HG03025 (cell line): ENCODE results near the gene NF2.

Source experiments
- ATAC-seq: cut with Tn5 transposase; IDR thresholded peaks from one replicate; pipeline ENCODE4 v1.9.1; 2021; ENCODE audit warnings: mild to moderate bottlenecking, moderate library complexity; ENCODE audit not compliant: unreplicated experiment, low FRiP score

Gene NF2

GRCh38 chr22:29717789-29718188, 114.4 kb downstream of the NF2 start:
- ATAC-seq: no peak

DNA sequence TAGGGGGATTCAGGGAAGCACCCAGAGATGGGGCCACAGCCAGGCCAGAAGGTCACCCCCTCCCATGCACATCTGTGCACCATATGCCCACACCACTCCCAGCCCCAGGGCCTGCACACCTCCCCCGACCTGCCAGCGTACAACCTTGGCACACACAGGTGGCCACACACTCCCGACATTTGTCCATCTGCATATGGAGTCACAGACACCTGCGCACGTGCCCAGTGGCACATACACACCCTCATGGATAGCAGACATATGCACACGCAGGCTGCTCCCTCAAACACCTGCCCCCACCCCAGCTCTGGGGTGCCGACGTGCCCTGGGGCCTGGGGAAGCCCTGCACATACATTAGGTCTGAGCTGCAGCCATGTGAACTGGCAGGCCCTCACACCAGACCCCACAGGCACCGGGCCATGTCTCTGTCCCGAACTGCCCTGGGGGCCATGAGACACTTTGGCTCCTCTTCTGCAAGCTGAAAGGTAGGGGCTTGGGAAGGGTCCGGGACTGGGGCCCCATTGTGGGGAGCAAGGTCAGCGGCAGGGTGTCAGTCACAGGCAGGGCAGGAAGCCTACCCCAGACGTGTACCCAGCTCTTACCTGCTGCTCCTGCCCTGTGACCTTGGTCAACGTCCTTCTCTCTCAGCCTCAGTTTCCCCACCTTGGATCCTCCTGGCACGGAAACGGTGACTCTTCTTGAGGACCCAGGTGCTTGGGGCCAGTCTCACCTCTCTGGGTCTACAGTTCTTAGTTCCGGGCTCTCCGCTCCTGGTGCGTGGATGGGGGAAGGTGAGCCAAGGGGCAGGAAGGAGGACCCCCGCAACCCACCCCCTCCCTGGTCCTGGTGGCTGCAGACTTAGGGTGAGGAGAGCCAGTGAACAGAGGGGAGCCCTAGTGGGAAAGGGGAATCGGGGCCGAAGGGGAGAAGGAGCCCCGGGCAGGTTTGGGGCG, 115.8 kb downstream of the NF2 start:
- ATAC-seq: no peak

- ATAC-seq: no peak
Observed at GRCh38 chr22:29719899-29720645, 116.6 kb downstream of the NF2 start, which contains the start of gene CABP7. CABP7 (plus strand) TSS chr22:29720003; CDS start chr22:29720425, 422 bp downstream.

DNA sequence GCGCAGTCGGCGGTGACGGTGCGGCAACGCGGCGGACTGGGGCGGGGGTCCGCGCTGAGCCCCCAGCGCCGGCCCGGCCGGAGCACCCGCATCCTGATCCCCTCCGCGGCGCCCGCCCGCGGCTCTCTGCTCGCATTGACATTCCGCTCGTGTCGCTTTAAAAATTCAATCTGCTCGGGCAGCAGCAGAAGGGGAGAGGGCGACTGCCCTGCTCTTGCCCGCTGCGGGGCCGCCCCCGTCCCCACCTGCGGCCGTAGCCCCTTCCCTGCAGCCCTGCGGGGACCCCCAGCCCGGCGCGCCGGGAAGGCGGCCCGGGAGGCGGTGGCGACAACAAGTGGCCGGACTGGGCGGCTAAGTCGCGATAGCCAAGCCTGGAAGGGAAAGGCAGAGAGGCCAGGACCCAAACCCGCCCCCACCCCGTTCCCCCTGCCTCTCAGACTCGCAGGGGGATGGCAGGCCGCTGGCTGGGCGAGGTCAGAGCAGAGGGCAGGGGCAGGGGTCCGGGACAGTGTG, 117.4 kb downstream of the NF2 start:
- ATAC-seq: no peak

- ATAC-seq: no peak
Observed at GRCh38 chr22:29722151-29722550, 118.7 kb downstream of the NF2 start.

- no peak for ATAC-seq
Observed at GRCh38 chr22:29722587-29722986, 119.2 kb downstream of the NF2 start.

DNA sequence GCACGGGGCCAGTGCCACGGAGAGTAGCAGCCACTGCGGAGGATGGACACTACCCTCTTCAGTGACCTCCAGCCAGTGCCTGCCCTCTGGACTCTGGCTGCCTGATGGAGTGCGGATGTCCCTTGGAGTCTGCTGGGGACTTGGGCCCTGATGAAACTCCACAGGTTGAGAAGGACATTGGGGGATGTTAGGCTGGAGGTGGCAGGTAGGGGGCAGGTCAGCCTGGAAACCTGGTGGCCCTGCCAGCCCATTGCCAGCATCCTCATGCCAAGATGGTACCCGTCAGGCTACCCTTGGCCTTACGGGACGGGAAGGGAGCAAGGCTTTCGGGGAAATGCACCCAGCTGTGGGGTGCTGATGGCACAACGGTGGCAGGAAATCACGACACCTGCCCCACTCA, 120.3 kb downstream of the NF2 start:
- no peak for ATAC-seq

DNA sequence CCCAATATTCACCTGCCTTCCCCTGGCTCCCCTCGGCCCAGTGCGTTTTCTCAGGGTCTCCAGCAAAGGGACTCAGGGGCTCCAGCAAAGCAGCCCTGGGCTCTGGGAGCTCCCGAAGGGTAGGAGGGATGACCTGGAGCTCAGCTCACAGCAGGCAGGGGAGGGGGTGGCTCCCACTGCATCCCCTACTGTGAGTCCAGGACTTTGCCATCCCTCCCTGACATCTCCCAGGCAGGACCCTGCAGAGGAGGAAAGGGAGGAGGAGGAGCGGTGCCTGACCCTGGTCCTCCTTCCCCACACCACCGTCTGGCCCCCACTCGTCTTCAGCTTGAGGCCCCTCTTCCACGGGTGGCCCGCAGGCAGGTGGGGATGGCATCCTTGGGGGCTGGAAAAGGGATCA, 121.4 kb downstream of the NF2 start:
- ATAC-seq: no peak

DNA sequence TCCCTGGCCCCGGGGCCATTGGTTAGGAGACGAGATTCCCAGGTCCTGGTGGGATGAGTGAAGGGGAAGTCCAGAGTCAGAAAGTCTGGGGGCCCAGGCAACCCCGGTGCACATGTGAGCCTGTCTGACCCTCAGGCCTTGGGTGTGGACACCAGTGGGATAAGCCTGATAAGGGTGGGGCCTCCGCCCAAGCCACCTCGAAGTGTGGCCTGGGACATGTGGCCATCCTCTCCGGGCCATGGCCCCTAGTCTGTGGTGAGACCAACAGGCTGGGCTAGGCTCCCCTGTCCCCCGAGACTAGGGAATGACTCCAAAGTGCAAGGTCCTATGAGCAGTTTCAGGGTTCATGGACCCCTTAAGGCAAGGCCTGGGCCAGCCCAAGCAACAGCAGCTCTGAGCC, 122.7 kb downstream of the NF2 start:
- no peak for ATAC-seq

DNA sequence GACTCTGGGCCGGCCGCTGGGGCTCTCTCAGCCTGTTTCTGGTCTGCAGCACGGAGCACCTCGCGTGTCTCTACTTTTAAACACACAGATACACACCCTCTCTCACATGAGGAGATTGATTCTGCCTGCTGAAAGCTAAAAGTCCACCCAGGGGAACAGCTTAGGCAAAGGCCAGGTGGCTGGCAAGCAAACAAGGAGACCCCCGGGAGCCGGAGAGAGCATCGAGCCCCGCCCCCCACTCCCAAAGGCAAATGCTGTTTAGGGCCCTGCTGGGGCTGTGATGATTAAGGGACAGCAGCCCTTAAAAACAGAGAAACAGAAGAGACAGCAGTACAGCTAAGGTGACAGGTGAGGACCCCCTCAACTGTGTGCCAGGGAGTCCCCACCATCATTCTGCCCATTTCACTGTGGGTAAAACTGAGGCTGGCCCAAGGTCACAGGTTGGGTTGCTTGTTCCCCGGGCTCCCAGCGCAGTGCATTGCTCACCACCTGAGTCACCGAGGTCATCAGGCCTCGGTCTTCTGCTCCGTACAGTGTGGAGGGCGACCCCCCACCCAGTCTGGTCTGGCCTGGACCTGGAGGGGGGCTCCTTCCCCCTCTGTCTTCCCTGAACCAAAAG, 123.2 kb downstream of the NF2 start:
- ATAC-seq: no peak

GRCh38 chr22:29727131-29727523, 123.7 kb downstream of the NF2 start:
- ATAC-seq: no peak

GRCh38 chr22:29729161-29729560, 125.7 kb downstream of the NF2 start:
- ATAC-seq: no peak

GRCh38 chr22:29731058-29731850, 127.8 kb downstream of the NF2 start:
- ATAC-seq: no peak

GRCh38 chr22:29732883-29733282, 129.4 kb downstream of the NF2 start:
- no peak for ATAC-seq

DNA sequence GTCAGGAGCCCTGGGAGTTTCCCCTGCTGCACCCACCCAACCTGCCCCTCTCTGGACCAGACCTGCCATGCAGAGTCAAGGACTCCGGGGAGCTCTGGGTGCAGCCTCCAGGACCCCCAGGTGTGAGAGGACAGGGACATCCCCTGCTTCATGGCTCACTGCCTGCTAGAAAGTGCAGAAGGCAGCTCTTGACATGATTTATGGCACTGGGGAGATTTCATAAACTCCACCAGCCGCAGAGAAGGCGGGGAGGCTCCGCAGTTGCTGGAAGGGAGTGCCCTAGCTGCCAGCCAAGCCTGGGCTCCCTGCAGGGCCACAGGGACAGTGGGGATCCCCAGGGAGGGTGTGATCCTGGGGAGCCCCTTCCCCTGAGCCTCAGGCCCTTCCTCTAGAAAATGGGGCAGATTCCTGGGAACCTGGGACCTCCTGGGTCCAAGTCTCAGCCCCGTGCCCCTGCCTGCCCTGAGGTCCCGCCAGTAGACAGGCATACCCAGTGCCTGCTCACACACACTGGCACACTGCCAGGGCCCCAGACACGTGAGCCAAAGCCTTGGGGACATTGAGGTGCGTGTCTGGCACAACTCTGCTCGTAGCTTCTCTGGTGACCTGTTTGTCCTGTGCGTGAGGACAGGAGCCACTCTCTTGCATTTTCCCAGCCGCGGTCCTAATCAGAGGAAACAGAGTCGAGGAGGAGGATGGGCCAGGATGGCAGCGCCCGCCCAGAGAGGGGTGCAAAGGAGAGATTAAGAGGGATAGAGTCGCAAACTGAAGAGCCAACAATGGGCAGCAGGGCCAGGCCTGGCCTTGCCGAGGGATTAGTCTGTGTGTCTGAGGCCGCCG, 130.1 kb downstream of the NF2 start:
- no peak for ATAC-seq

DNA sequence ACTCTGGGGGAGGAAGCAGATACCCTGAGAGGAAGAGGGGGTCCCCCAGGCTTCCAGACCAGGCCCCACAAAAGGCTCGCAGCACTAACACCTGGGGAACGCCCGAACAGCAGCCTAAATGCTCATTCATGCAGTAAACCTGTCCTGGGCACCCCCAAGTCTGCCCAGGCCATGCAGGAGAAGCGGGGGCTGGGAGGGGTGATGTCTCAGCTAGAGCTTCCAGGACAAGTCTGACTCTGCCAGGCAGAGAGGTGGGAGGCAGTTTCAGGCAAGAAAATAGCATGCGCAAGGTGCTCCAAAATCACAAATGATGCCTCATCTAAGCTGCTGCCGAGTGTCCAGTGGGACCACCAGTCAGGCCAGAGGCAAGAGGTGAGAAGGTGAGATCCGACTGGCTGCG, 131.0 kb downstream of the NF2 start:
- no peak for ATAC-seq

DNA sequence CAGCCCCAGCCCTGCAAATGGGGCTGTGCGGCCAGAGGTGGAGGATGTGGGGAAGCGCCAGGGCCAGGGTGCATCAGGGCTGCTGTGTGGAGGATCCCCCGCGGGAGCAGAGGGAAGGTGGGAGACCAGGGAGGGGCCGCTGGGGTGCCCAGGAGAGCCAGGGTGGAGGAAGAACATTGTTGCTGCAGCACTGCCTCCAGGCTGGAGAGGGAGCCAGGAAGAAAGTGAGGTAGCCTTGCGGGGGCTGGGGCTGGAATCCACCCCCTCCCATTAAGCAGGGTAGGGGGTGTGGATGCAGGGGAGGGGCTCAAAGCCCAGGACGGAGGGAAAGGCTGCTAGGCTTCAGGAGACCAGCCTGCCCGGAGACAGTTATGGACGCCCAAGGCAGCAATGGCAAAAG, 131.4 kb downstream of the NF2 start:
- ATAC-seq: no peak

GRCh38 chr22:29735416-29735815, 132.0 kb downstream of the NF2 start:
- ATAC-seq: no peak
